GM06990 (cell line): ENCODE data around the gene COL4A2.
"Not testable (repeated sequence)": the region's sequence is repeated elsewhere in the genome, so short reads cannot be mapped to it uniquely, and the experiment has no call there.

ENCODE experiments used
- DNase-seq: peaks from one replicate; pipeline ENCODE4 v3.0.0-alpha.2; 2011; ENCODE audit not compliant: insufficient read length; ENCODE audit errors: extremely low read depth
- H3K27me3 ChIP-seq: replicated peaks from 2 replicates; pipeline ENCODE4 v1.6.0; 2011; ENCODE audit warnings: low read length; ENCODE audit not compliant: control insufficient read depth, insufficient read depth
- H3K36me3 ChIP-seq: 2 replicates; pipeline ENCODE4 v1.5.1; 2011; ENCODE audit warnings: low read length; ENCODE audit not compliant: control insufficient read depth, insufficient read depth
- H3K4me3 ChIP-seq: replicated peaks from 2 replicates; pipeline ENCODE4 v1.5.1; 2011; ENCODE audit warnings: low read depth, mild to moderate bottlenecking, control low read depth, low read length
- TF ChIP-seq, protein P1 (sequence below): IDR thresholded peaks from 2 replicates; pipeline ENCODE4 v1.5.1; 2011; ENCODE audit warnings: low read length, control low read depth, mild to moderate bottlenecking, inconsistent platforms; ENCODE audit not compliant: insufficient read depth, poor library complexity, severe bottlenecking

COL4A2 gene

DNA sequence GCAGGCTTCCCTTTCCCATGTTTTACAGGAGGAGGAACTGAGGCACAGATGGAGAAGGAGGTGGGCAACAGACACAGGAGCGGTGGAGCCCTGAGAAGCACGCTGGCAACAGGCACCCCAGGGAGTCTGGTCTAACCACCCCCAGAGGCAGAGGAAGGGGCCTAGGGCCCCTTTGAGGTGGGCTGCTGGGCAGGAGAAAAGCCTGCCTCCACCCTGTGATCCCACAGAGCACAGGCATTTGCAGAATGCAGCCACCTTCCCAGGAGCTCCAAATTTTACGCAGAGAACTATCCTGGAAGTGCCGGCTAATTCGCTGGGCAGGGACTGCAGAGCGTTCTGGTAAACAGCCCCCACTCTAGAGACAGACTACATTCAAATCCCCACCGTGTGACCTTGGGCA, 224.0 kb downstream of the COL4A2 start:
- no peak for DNase-seq
- no peaks in the 10 kb centered on the region; the same call in 1 of the 2 replicates for H3K27me3 ChIP-seq
- no peak overlapping the region for H3K4me3 ChIP-seq
- TF ChIP-seq, protein P1, sequence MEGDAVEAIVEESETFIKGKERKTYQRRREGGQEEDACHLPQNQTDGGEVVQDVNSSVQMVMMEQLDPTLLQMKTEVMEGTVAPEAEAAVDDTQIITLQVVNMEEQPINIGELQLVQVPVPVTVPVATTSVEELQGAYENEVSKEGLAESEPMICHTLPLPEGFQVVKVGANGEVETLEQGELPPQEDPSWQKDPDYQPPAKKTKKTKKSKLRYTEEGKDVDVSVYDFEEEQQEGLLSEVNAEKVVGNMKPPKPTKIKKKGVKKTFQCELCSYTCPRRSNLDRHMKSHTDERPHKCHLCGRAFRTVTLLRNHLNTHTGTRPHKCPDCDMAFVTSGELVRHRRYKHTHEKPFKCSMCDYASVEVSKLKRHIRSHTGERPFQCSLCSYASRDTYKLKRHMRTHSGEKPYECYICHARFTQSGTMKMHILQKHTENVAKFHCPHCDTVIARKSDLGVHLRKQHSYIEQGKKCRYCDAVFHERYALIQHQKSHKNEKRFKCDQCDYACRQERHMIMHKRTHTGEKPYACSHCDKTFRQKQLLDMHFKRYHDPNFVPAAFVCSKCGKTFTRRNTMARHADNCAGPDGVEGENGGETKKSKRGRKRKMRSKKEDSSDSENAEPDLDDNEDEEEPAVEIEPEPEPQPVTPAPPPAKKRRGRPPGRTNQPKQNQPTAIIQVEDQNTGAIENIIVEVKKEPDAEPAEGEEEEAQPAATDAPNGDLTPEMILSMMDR = no peak
- H3K36me3 ChIP-seq = no peaks in the 10 kb centered on the region

- H3K27me3 ChIP-seq = no peaks in the 10 kb centered on the region; the same call in 1 of the 2 replicates
- TF ChIP-seq, protein P1 = no peak
- DNase-seq = no peak
- H3K4me3 ChIP-seq = no peak overlapping the region
- H3K36me3 ChIP-seq = no peaks in the 10 kb centered on the region
Measured at GRCh38 chr13:110531671-110532083, 224.6 kb downstream of the COL4A2 start.

DNA sequence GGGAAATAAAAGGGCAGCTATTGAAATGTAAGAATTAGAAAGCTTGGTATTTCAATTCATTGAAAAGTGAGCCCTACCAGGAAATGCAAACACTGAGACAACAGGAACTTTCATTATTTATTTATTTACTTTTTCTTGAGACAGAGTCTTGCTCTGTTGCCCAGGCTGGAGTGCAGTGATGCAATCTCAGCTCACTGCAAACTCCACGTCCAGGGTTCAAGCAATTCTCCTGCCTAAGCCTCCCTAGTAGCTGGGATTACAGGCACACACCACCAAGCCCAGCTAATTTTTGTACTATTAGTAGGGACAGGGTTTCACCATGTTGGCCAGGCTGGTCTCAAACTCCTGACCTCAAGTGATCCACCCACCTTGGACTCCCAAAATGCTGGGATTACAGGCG, 225.2 kb downstream of the COL4A2 start:
- not testable (repeated sequence) for H3K4me3 ChIP-seq, H3K27me3 ChIP-seq, H3K36me3 ChIP-seq, DNase-seq

DNA sequence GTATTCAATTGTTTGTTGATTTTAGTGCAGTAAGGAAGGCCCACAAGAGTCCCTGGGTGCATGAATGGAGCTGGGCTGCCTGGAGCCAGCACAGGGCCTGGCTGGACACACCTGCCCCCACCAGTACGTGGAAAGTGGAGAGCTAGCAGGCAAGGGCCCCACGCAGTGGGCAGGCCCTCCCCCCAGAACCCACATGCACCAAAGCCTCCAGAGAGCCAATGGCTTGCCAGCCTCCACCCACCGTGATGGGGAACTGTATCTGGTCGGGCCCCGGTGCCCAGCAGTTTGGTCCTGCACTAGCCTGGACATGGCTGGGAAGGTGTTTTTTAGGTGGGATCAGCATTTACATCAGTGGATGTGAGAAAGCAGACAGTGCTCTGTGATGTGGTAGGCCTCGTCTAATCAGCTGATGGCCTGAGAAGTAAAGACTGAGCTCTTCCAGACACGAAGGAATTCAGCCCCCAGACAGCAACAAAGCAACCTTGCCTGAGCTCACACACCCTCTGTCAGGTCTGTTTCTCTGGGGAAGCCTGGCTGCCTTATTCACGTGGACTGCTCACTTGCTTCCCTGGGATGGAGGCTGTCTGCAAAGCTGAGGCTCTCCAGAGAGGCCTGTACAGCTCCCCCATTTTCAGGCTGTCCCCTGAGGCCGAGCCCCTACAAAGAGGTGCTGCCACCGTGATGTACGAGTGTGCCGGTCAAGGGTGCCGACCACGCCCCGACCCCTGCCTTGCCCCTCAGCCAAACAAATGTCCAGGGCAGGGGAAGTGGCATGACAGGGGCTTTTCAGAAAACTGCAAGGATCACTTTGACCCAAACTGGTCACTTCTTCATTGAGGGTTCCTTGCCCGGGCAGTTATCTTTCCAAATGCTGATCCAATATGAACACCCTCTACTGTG, 226.9 kb downstream of the COL4A2 start:
- TF ChIP-seq, protein P1 = no peak
- no peaks in the 10 kb centered on the region for H3K36me3 ChIP-seq
- DNase-seq = no peak
- no peak overlapping the region for H3K4me3 ChIP-seq
- H3K27me3 ChIP-seq = no peaks in the 10 kb centered on the region

DNA sequence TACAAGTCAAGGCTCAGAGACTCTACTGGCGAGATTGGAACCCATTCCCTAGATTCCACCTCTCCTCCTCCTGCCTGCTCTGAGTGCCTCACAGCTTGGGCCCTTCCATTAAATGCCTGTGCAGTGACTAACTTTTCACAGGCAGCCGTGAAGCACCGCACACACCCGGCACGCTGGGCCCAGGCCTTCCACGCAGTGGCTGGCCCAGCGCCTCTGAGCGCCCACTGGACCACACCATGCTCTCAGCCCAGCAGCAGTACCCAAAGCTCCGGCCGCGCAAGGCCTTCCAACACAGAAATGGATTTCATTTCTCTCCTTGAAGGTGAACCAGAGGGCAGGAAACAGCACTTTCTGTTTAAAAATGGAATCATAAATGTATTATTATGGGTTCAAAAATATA, 228.4 kb downstream of the COL4A2 start:
- H3K4me3 ChIP-seq = no peak overlapping the region

More for the DNA sequence above, 228.4 kb downstream of the COL4A2 start:
- H3K27me3 ChIP-seq = no peaks in the 10 kb centered on the region
- TF ChIP-seq, protein P1 = no peak
- no peak for DNase-seq
- H3K36me3 ChIP-seq = no peaks in the 10 kb centered on the region
